HG02938 (cell line): ENCODE results near the gene IFRD2.
"Not testable (repeated sequence)": the region's sequence is repeated elsewhere in the genome, so short reads cannot be mapped to it uniquely, and the experiment has no call there.

Experiments used
- ATAC-seq: cut with Tn5 transposase; IDR thresholded peaks from one replicate; pipeline ENCODE4 v1.9.1; 2021; ENCODE audit warnings: mild to moderate bottlenecking, moderate library complexity; ENCODE audit not compliant: unreplicated experiment

The IFRD2 gene

GRCh38 chr3:50286322-50287227, 5.7 kb downstream of the IFRD2 start:
- ATAC-seq = no peak

DNA sequence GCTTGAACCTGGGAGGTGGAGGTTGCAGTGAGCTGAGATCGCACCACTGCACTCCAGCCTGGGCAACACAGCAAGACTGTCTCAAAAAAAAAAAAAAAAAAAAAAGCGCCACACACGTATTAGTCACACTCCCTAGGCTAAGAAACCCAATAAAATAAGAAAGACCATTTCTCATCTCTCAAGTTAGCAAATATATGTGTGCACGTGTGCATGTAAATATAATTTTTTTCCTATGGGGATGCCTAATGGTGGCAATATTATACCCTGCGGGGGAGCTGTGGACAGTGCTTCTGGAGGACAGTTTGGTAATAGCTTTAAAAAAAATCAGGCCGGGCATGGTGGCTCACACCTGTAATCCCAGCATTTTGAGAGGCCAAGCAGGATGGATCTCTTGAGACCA, 8.1 kb downstream of the IFRD2 start:
- not testable (repeated sequence) for ATAC-seq

DNA sequence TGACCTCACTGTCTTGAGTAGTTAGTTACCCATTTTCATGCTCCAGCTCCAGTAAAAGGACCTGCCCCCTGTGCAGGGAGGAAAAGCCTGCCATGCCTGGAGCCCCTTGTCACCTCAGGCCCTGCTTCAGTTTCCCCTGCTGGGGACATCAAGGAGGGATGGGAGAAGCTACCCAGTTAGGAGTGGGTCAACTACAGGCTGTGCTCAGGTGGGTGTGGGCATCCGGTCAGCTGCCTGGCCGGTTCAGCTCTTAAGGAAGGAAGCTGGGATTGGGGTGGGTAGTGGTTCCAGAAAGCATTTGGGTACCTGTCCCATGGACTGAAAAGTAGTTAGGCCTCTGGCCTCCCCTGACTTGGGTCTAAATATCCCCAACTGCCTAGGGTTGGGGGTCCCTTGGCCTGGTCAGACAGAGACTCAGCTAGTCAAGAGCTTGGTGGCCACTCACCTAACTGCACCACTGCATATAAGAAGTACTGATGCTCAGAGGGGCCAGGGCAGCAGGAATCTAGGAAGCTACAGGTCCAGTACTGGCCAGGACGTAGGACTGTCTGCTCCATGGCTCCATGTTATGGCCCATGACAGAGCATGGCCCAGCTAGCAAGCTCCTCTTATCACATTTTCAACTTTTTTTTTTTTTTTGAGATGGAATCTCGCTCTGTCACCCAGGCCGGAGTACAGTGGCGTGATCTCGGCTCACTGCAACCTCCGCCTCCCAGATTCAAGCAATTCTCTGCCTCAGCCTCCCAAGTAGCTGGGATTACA, 12.8 kb downstream of the IFRD2 start:
- no peak for ATAC-seq

GRCh38 chr3:50278880-50279224, 13.4 kb downstream of the IFRD2 start, which contains the start of gene LSMEM2:
TSS of gene LSMEM2 (plus strand) at chr3:50279087. CDS start at chr3:50279114, 27 bp downstream.
- no peak for ATAC-seq

DNA sequence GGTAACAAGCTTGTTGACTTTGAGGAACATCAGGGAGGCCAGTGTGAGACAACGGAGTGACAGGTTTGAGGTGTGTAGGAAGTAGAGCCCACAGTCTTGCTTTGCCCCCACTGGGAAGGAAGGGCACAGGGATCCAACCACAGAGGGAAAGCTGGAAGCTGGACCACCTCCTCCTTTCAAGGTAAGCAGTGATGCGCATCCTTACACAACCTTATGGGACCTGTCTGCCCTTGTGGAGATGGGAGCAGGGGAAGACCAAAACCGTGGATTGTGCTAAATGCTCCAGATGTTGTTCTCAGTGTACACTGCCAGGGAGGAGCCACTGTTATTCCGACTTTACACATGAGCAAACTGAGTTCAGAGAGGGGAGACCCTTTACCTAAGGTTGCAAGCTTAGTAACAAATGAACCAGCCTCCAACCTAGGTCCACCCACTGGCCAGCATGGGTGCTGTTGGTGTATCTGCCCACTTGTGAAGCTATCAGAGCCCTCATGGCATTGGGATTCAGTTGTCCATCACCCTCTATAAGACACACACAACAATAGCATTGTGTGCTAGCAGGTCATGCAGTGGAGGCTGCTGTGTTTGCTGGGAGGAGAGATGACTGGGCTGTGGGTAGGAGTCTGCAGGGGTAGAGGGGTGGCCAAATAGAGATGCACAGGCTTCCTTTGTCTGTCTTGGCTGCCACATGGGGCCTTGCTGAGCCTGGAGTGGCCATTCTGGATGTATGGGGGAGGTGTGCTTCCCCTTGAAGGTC, 13.9 kb downstream of the IFRD2 start:
- ATAC-seq = no peak

DNA sequence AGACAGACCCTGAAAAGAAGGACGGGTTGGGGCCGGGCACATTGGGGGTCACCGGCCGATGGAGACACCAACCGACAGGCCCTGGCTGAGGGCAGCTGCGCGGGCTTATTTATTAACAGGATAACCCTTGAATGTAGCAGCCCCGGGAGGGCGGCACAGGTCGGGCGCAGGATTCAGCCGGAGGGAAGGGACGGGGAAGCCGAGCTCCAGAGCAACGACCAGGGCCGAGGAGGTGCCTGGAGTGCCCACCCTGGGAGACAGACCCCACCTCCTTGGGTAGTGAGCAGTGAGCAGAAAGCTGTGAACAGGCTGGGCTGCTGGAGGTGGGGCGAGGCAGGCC, 15.5 kb downstream of the IFRD2 start:
- ATAC-seq = no peak

GRCh38 chr3:50275996-50276761, 16.1 kb downstream of the IFRD2 start:
- ATAC-seq = no peak

DNA sequence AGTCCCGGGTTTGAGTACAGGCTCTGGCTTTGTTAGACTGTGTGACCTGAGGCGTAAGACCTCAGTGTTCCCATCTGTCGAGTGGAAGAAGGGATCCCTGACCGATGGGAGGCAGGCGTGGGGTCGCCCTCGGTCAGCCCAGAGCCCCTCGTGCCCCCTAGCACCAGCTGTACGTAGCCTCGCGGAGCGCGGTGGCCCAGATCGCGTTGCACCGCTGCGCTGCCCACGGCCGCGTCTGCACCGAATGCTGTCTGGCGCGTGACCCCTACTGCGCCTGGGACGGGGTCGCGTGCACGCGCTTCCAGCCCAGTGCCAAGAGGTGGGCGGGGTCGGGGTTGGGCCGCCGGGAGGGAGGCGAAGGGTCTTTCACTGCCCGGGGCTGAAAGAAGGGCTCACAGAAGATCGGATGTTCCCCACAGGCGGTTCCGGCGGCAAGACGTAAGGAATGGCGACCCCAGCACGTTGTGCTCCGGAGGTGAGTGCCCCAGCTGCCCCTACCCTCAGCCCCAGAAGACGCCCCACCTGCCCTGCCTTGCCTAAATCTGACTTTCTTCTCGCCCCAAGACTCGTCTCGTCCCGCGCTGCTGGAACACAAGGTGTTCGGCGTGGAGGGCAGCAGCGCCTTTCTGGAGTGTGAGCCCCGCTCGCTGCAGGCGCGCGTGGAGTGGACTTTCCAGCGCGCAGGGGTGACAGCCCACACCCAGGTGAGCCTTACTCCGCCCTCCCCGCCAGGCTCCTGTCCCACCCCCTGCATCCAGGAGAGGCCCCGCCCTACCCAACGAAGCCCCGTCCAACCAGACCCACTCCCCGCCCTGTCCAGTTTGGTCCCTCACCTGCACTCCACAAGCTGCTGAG, 16.9 kb downstream of the IFRD2 start:
- ATAC-seq = no peak

DNA sequence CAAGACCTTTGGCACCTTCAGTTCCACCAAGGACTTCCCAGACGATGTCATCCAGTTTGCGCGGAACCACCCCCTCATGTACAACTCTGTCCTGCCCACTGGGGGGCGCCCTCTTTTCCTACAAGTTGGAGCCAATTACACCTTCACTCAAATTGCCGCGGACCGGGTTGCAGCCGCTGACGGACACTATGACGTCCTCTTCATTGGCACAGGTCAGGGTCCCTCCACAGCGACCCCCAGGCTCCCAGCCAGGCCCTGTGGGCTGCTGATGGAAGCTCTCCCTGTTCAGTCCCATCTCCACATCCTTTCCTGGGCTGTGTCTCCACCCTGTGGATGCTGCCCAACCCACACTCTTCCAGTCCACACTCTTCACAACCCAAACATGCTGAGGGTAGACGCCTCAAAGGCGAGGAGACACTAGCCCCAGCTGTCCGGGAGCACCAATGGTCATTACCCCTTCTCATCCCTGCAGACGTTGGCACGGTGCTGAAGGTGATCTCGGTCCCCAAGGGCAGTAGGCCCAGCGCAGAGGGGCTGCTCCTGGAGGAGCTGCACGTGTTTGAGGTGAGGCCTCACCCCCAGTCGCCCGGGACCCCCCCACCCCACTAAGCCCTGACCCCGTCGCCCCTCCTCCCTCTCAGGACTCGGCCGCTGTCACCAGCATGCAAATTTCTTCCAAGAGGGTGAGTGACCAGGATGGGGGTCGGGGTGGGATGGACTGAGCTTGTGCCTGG, 17.7 kb downstream of the IFRD2 start:
- ATAC-seq = no peak

DNA sequence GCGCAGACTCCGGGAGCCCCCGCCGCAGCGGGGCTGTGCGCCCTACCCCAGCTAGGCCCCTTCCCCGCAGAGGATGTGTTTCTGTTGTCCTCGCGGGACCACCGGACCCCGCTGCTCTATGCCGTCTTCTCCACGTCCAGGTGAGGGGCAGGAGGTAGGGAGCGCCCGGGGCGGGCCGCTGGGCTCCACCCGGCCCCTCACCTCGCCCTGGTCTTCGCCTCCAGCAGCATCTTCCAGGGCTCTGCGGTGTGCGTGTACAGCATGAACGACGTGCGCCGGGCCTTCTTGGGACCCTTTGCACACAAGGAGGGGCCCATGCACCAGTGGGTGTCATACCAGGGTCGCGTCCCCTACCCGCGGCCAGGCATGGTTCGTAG, 18.6 kb downstream of the IFRD2 start:
- ATAC-seq = no peak

GRCh38 chr3:50272911-50273688, 19.1 kb downstream of the IFRD2 start:
- ATAC-seq = peak; percentile 58

GRCh38 chr3:50272538-50272910, 19.7 kb downstream of the IFRD2 start:
- not testable (repeated sequence) for ATAC-seq

- ATAC-seq = no peak
Measured at GRCh38 chr3:50271314-50271936, 20.8 kb downstream of the IFRD2 start.

- no peak for ATAC-seq
Measured at GRCh38 chr3:50270422-50271224, 21.6 kb downstream of the IFRD2 start.

GRCh38 chr3:50269977-50270413, 22.2 kb downstream of the IFRD2 start:
- ATAC-seq = no peak

DNA sequence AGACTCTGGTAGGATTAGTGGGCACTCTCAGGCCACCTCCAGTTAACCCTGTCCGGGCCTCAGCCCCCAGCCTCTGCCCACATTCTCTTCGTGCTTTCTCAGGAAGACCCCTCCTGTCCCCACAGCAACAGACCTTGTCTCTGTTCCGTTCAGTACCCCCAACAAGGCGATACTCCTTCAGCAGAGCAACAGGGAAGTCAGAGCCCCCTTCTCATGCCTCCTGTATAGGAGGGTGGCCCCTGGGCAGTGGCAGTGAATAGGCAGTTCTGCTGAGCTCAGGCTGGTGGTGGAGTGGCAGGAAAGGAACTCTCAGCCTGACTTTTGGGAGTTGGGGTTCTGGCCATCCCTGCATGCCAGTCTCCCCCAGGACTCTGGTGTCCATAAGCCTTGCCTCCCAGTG, 22.8 kb downstream of the IFRD2 start:
- ATAC-seq = no peak
